ENCODE data around the gene SSNA1.
A peak's percentile ranks its signal among the peaks of the same experiment; 100 is the strongest.

SSNA1 gene

GRCh38 chr9:137221506-137222111 is 33.1 kb downstream of the SSNA1 start:
- no peak for TF ChIP-seq CTCF (conservative IDR thresholded peaks at IDR 0.05; ENCODE audit: control insufficient read depth, insufficient read depth, low read depth, low read length)
- no peak for DNase-seq (ENCODE audit: low read depth)
- H3K4me3 ChIP-seq (ENCODE audit: control insufficient read depth, low read depth, low read length), result no peak overlapping the region

GRCh38 chr9:137222190-137223077 is 34.0 kb downstream of the SSNA1 start, which contains the start of gene RNF208:
Gene RNF208, minus strand, starts transcription at chr9:137222240. Its CDS starts 1,028 bp downstream, at chr9:137221212.
- TF ChIP-seq CTCF (conservative IDR thresholded peaks at IDR 0.05; ENCODE audit: control insufficient read depth, insufficient read depth, low read depth, low read length), result no peak
- H3K4me3 ChIP-seq (ENCODE audit: control insufficient read depth, low read depth, low read length), result peak within 1 kb of the TSS; percentile 40
- DNase-seq (ENCODE audit: low read depth), result no peak

GRCh38 chr9:137223078-137223970 is 34.8 kb downstream of the SSNA1 start:
- H3K4me3 ChIP-seq (ENCODE audit: control insufficient read depth, low read depth, low read length), result peak overlapping the region; percentile 62
- no peak for TF ChIP-seq CTCF (conservative IDR thresholded peaks at IDR 0.05; ENCODE audit: control insufficient read depth, insufficient read depth, low read depth, low read length)
- DNase-seq (ENCODE audit: low read depth), result peak; percentile 97

- no peak for DNase-seq (ENCODE audit: low read depth)
- peak within 1 kb of the TSS; percentile 62 for H3K4me3 ChIP-seq (ENCODE audit: control insufficient read depth, low read depth, low read length)
- TF ChIP-seq CTCF (conservative IDR thresholded peaks at IDR 0.05; ENCODE audit: control insufficient read depth, insufficient read depth, low read depth, low read length), result no peak
Measured at GRCh38 chr9:137224830-137225694, 36.6 kb downstream of the SSNA1 start, which contains the start of gene CYSRT1. Gene CYSRT1, plus strand, starts transcription at chr9:137225174. Its CDS starts 448 bp downstream, at chr9:137225622.

- no peak for TF ChIP-seq CTCF (conservative IDR thresholded peaks at IDR 0.05; ENCODE audit: control insufficient read depth, insufficient read depth, low read depth, low read length)
- H3K4me3 ChIP-seq (ENCODE audit: control insufficient read depth, low read depth, low read length), result no peak overlapping the region
- DNase-seq (ENCODE audit: low read depth), result no peak
Measured at GRCh38 chr9:137225699-137226331, 37.3 kb downstream of the SSNA1 start.

Measured in fibroblast of mammary gland (primary cell).